OCI-LY7 (cell line): ENCODE measurements around the gene CPEB4.

Experiments used
- EZH2phosphoT487 ChIP-seq: fragments of 200-600 bp; sonication (generic); IDR thresholded peaks from 2 replicates; pipeline ENCODE4 v1.6.1; 2018; ENCODE audit warnings: low read depth, borderline replicate concordance, mild to moderate bottlenecking, mixed run types, antibody characterized with exemption, low read length, moderate library complexity, mixed read lengths
- TF ChIP-seq, protein P1 (sequence below): fragments of 200-600 bp; sonication (generic); conservative IDR thresholded peaks from 2 replicates; pipeline ENCODE4 v1.5.1; 2014; ENCODE audit warnings: mild to moderate bottlenecking, antibody characterized with exemption, low read length, moderate library complexity, mixed read lengths

DNA sequence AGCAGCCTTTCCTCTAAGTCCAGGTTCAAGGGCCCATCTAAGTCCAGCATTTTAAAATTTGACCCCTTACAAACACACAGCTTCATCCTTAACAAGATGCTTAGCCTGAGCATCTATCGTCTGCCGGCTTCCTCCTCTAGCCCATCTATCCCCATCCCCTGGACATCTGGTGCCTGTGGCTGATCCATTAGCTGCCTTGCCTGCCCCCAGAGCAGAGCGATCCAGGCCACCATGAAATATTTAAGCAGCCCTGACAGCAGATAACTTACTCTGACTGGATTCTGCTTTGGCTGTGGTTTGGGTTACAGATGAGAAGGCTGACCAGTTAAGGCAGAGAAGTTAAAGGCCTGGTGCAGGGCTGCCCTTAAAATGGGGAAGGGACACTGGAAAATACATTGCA lies 30.9 kb upstream of the CPEB4 start:
- TF ChIP-seq, protein P1, sequence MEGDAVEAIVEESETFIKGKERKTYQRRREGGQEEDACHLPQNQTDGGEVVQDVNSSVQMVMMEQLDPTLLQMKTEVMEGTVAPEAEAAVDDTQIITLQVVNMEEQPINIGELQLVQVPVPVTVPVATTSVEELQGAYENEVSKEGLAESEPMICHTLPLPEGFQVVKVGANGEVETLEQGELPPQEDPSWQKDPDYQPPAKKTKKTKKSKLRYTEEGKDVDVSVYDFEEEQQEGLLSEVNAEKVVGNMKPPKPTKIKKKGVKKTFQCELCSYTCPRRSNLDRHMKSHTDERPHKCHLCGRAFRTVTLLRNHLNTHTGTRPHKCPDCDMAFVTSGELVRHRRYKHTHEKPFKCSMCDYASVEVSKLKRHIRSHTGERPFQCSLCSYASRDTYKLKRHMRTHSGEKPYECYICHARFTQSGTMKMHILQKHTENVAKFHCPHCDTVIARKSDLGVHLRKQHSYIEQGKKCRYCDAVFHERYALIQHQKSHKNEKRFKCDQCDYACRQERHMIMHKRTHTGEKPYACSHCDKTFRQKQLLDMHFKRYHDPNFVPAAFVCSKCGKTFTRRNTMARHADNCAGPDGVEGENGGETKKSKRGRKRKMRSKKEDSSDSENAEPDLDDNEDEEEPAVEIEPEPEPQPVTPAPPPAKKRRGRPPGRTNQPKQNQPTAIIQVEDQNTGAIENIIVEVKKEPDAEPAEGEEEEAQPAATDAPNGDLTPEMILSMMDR = no peak
- TF ChIP-seq EZH2phosphoT487 = no peak
